Common myeloid progenitor, CD34-positive (primary cell): Measurements from ENCODE around the gene RPL9.
A peak's percentile ranks its signal among the peaks of the same experiment; 100 is the strongest.

Experiments
- CTCF ChIA-PET: fragments of 350-600 bp; sonication (Branson Sonifier 250); formaldehyde crosslinking; loops from one replicate; lab custom pipeline; 2021; ENCODE audit warnings: antibody characterized with exemption; lab: Charles Lee
- POLR2A ChIA-PET: fragments of 350-600 bp; sonication (Branson Sonifier 250); formaldehyde crosslinking; loops from one replicate; lab custom pipeline; 2021; ENCODE audit warnings: antibody characterized with exemption; lab: Charles Lee
- DNase-seq, 3 donors: peaks; one replicate each; pipeline versions ENCODE4 v3.0.0 to v3.0.0-alpha.2; 2013
- H3K27ac ChIP-seq, 2 experiments: 1 replicate in 1 of 2; 2 replicates in 1 of 2; pipeline ENCODE4 v1.7.0; 2013; ENCODE audit warnings: inconsistent platforms in 2 of 2, low read length in 2 of 2, mild to moderate bottlenecking in 2 of 2, low read depth in 1 of 2, moderate library complexity in 1 of 2; ENCODE audit not compliant: severe bottlenecking in 2 of 2, insufficient read depth in 1 of 2, poor library complexity in 1 of 2
- H3K27me3 ChIP-seq, 5 experiments: replicated peaks in 2 of 5; 1 replicate in 3 of 5; 2 replicates in 2 of 5; pipeline versions ENCODE4 v1.6.1 to v1.7.0; 2013; ENCODE audit warnings: low read length in 4 of 5, mild to moderate bottlenecking in 2 of 5, moderate library complexity in 2 of 5, inconsistent platforms in 1 of 5; ENCODE audit not compliant: insufficient read depth in 5 of 5, control insufficient read depth in 4 of 5
- H3K36me3 ChIP-seq, 4 experiments: 1 replicate in 2 of 4; 2 replicates in 2 of 4; pipeline versions ENCODE4 v1.6.1 to v1.7.0; 2013; ENCODE audit warnings: low read length in 3 of 4, control low read depth in 1 of 4, mild to moderate bottlenecking in 1 of 4; ENCODE audit not compliant: control insufficient read depth in 4 of 4, insufficient read depth in 4 of 4
- H3K4me1 ChIP-seq, 4 experiments: 1 replicate in 3 of 4; 2 replicates in 1 of 4; pipeline versions ENCODE4 v1.6.1 to v1.7.1; 2013; ENCODE audit warnings: low read length in 3 of 4, mild to moderate bottlenecking in 3 of 4, control low read depth in 1 of 4, inconsistent platforms in 1 of 4, moderate library complexity in 1 of 4; ENCODE audit not compliant: control insufficient read depth in 4 of 4, insufficient read depth in 4 of 4; ENCODE audit errors: control extremely low read depth in 1 of 4
- H3K4me3 ChIP-seq, 7 experiments: 1 replicate in 4 of 7; 2 replicates in 3 of 7; pipeline versions ENCODE4 v1.5.1 to v1.7.0; 2013; ENCODE audit warnings: mild to moderate bottlenecking in 7 of 7, low read length in 6 of 7, moderate library complexity in 6 of 7, inconsistent platforms in 2 of 7, low read depth in 2 of 7, control low read depth in 1 of 7; ENCODE audit not compliant: insufficient read depth in 4 of 7, control insufficient read depth in 1 of 7; ENCODE audit errors: extremely low read depth in 1 of 7
- H3K9me3 ChIP-seq, 5 experiments: 1 replicate in 4 of 5; 2 replicates in 1 of 5; pipeline versions ENCODE4 v1.6.1 to v1.7.1; 2013; ENCODE audit warnings: low read length in 4 of 5, mild to moderate bottlenecking in 2 of 5, inconsistent platforms in 1 of 5, low read depth in 1 of 5, moderate library complexity in 1 of 5; ENCODE audit not compliant: control insufficient read depth in 4 of 5, insufficient read depth in 2 of 5; ENCODE audit errors: control extremely low read depth in 1 of 5
- WGBS: methylation state at CpG from one replicate; pipeline ENCODE4 v1.1.5; 2013; ENCODE audit not compliant: insufficient coverage; 5-methylcytosine and 5-hydroxymethylcytosine counted together

The RPL9 gene

GRCh38 chr4:39453738-39454137 is 5.0 kb downstream of the RPL9 start:
- WGBS = no CpG with 5 or more reads among the region's 2 CpGs

GRCh38 chr4:39452860-39453587 is 5.7 kb downstream of the RPL9 start:
- H3K4me1 ChIP-seq = peaks cover 10 to 20% (median 14%) of the 10 kb centered on the region in 4 experiments
- no peaks in the 10 kb centered on the region for H3K9me3 ChIP-seq
- H3K4me3 ChIP-seq = no peak overlapping the region
- CTCF ChIA-PET = no interaction called here
- peaks cover 19 to 81% (median 55%) of the 10 kb centered on the region in 4 experiments for H3K36me3 ChIP-seq
- no peak overlapping the region for H3K27ac ChIP-seq
- no peak for DNase-seq
- POLR2A ChIA-PET = interaction anchor here (0.6 kb wide), 1 partner anchor 1307 kb away, joined by 5 read pairs; no protein-coding TSS in a partner anchor
- H3K27me3 ChIP-seq = no peaks in the 10 kb centered on the region
- 90% methylated on average over 2 of the region's 11 CpGs for WGBS

More at GRCh38 chr4:39453738-39454137, 5.0 kb downstream of the RPL9 start:
- POLR2A ChIA-PET = interaction anchor here (0.6 kb wide), 1 partner anchor 1308 kb away, joined by 5 read pairs; no protein-coding TSS in a partner anchor
- Histone ChIP-seq H3K27me3 (no peaks in the 10 kb centered on the region), H3K36me3 (peaks cover 19 to 81% (median 52%) of the 10 kb centered on the region in 4 experiments), H3K4me3 (no peak overlapping the region), H3K27ac (no peak overlapping the region), H3K9me3 (no peaks in the 10 kb centered on the region), H3K4me1 (peaks cover 11 to 20% (median 16%) of the 10 kb centered on the region in 4 experiments)
- DNase-seq = no peak
- CTCF ChIA-PET = interaction anchor here (1.3 kb wide), 1 partner anchor 16 kb away, joined by 4 read pairs; no protein-coding TSS in a partner anchor

GRCh38 chr4:39452153-39452859 is 6.4 kb downstream of the RPL9 start:
- no peak overlapping the region for H3K27ac ChIP-seq

GRCh38 chr4:39451423-39452023 is 7.2 kb downstream of the RPL9 start:
- POLR2A ChIA-PET = no interaction called here
- peaks cover 19 to 66% (median 43%) of the 10 kb centered on the region in 4 experiments for H3K36me3 ChIP-seq
- WGBS = 88% methylated on average over 3 of the region's 6 CpGs

More at GRCh38 chr4:39452153-39452859, 6.4 kb downstream of the RPL9 start:
- DNase-seq = no peak
- ChIA-PET POLR2A (no interaction called here), CTCF (interaction anchor here (0.6 kb wide), 1 partner anchor 517 kb away, joined by 4 read pairs; no protein-coding TSS in a partner anchor)
- Histone ChIP-seq H3K4me1 (peaks cover 3 to 14% (median 11%) of the 10 kb centered on the region in 4 experiments), H3K36me3 (peaks cover 19 to 74% (median 51%) of the 10 kb centered on the region in 4 experiments), H3K4me3 (no peak overlapping the region), H3K27me3 (no peaks in the 10 kb centered on the region), H3K9me3 (no peaks in the 10 kb centered on the region)
- WGBS = 100% methylated on average over 3 of the region's 6 CpGs

GRCh38 chr4:39450618-39451017 is 8.1 kb downstream of the RPL9 start:
- WGBS = 100% methylated on average over 2 of the region's 2 CpGs
- H3K27me3 ChIP-seq = peaks cover 0 to 2% (median 0%) of the 10 kb centered on the region in 5 experiments
- H3K27ac ChIP-seq = no peak overlapping the region
- no peak for DNase-seq
- ChIA-PET CTCF (interaction anchor here (0.9 to 1.1 kb wide), 2 partner anchors 10 to 19 kb away, joined by 3 to 5 read pairs; no protein-coding TSS in a partner anchor), POLR2A (no interaction called here)
- H3K36me3 ChIP-seq = peaks cover 17 to 57% (median 38%) of the 10 kb centered on the region in 4 experiments
- no peak overlapping the region for H3K4me3 ChIP-seq
- no peaks in the 10 kb centered on the region for H3K9me3 ChIP-seq
- peaks cover 0 to 13% (median 7%) of the 10 kb centered on the region in 4 experiments for H3K4me1 ChIP-seq

More at GRCh38 chr4:39451423-39452023, 7.2 kb downstream of the RPL9 start:
- Histone ChIP-seq H3K27me3 (no peaks in the 10 kb centered on the region), H3K4me1 (peaks cover 0 to 13% (median 8%) of the 10 kb centered on the region in 4 experiments), H3K4me3 (no peak overlapping the region), H3K9me3 (no peaks in the 10 kb centered on the region), H3K27ac (no peak overlapping the region)
- no peak for DNase-seq
- CTCF ChIA-PET = interaction anchor here (0.6 to 1.1 kb wide), 3 partner anchors 11 to 516 kb away, joined by 3 to 5 read pairs (median 4); no protein-coding TSS in a partner anchor

GRCh38 chr4:39446842-39447573 is 11.7 kb downstream of the RPL9 start:
- H3K4me1 ChIP-seq = peaks cover 0 to 13% (median 6%) of the 10 kb centered on the region in 4 experiments
- ChIA-PET CTCF (interaction anchor here (0.7 kb wide), 1 partner anchor 17 kb away, joined by 3 read pairs; no protein-coding TSS in a partner anchor), POLR2A (interaction anchor here (0.5 to 0.6 kb wide), 2 partner anchors 12 to 403 kb away, joined by 3 read pairs; partner anchors contain the start of gene LIAS)
- DNase-seq = peak; percentile 69 to 93 (median 90)
- peaks cover 5 to 22% (median 14%) of the 10 kb centered on the region in 4 experiments for H3K36me3 ChIP-seq
- WGBS = 9% methylated on average over 59 of the region's 61 CpGs
- peak overlapping the region in 5 of 7 experiments; percentile 25 to 78 (median 67) for H3K4me3 ChIP-seq
- no peaks in the 10 kb centered on the region for H3K9me3 ChIP-seq
- H3K27me3 ChIP-seq = peaks cover 0 to 2% (median 0%) of the 10 kb centered on the region in 5 experiments
- H3K27ac ChIP-seq = no peak overlapping the region
